ENCODE data around the gene SERPINB3. TPM values are rescaled to one million over a fixed set of nuclear protein-coding genes. Genes with fewer than 3 reads are reported as not detected.
"Not testable (repeated sequence)": the region's sequence is repeated elsewhere in the genome, so short reads cannot be mapped to it uniquely, and the experiment has no call there.

SERPINB3 gene
- total RNA-seq, 1 donor from 2014 or later: not detected

- DNase-seq (ENCODE audit: low spot score); intact Hi-C loops (cut with DNase I): not testable (repeated sequence)
Measured at GRCh38 chr18:63650271-63650670, 11.4 kb downstream of the SERPINB3 start.

- intact Hi-C loops (cut with DNase I): no loop called here
- no peak for DNase-seq (ENCODE audit: low spot score)
Measured at GRCh38 chr18:63648241-63648640, 13.5 kb downstream of the SERPINB3 start.

DNA sequence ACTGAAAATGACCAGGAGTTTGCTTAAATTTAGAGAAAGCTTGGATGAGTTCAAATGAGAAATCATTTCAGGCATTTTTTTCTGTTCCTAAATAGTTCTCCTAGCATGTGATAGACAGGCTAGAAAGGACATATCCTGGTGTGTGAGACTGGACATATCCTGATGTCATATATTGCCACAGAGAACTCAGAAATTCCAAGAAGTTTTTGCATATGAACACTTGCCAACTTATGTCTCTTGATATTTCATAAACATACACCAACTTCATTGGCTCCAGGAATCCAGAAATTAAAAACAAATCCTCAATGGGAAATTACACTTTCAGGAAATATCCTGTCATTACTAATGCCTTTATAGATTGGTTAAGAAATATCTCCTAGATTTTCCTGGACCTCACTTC, 14.8 kb downstream of the SERPINB3 start:
- no peak for DNase-seq (ENCODE audit: low spot score)
- intact Hi-C loops (cut with DNase I): no loop called here

DNA sequence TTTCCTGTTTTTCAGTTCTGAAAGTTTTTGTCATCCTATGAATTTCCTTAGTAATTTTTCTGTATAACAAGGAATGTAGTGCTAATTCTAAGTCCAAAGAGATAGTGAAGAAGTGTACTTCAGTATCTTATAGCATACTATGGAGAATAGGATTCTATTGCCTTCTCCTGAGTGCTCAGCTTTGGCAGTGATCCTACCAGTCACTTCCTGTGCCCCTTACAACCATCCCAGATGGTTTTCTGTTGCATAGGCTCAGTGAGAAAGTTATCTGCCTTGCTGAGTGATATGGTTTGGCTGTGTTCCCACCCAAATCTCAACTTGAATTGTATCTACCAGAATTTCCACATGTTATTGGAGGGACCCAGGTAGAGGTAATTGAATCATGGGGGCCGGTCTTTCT, 17.0 kb downstream of the SERPINB3 start:
- DNase-seq (ENCODE audit: low spot score); intact Hi-C loops (cut with DNase I): not testable (repeated sequence)

DNA sequence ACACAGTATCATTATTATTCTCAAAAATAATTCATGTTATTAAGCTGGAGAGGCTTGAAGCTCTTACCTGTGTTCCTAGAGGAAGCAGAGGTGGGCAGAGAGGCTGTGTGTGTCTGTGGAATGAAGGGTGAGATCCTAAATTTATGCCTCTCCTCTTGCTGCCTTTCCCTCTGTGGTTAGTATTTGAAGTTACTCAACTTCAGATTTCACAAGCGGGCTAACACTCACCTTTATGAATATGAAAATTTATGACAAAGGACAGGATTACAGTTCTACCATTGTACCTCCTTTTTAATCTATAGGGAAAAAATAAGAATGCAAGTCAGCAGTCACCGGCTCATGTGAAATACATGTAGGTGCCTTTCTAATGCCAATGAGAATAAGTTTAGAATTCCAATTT, 17.6 kb downstream of the SERPINB3 start, which contains the start of gene SERPINB4:
Gene SERPINB4 (minus strand): TSS at position 115 of the 400 bp plus-strand sequence. CDS start 679 bp downstream, outside the sequence.
- DNase-seq (ENCODE audit: low spot score); intact Hi-C loops (cut with DNase I): not testable (repeated sequence)

GRCh38 chr18:63642668-63643356, 18.9 kb downstream of the SERPINB3 start:
- intact Hi-C loops (cut with DNase I): not testable (repeated sequence)

DNA sequence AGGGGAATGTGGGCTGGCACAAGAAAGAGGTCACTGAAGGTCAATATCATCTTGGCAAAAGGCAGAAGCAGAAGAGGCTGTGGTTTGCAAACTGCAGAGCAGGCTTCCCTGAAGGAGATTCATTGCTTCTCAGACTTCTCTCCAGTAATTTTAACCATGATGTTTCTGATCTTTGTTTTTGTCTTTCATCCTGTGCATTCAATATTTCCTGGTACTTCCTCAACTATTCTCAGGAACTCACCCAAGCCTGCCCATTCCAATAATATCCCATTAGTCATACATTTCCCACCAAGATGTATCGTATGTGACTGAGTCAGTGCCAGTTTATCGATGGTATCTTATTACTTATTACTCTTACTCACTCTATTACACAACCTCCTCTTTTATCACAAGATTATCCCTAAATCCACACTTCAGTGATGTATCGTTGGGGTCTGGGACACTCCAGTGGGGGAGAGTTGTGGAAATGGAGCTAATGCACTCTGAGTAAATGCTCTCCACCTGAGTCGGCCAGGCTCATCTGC, 20.5 kb downstream of the SERPINB3 start:
- DNase-seq (ENCODE audit: low spot score); intact Hi-C loops (cut with DNase I): not testable (repeated sequence)

More at GRCh38 chr18:63642668-63643356, 18.9 kb downstream of the SERPINB3 start:
- not testable (repeated sequence) for DNase-seq (ENCODE audit: low spot score)

DNA sequence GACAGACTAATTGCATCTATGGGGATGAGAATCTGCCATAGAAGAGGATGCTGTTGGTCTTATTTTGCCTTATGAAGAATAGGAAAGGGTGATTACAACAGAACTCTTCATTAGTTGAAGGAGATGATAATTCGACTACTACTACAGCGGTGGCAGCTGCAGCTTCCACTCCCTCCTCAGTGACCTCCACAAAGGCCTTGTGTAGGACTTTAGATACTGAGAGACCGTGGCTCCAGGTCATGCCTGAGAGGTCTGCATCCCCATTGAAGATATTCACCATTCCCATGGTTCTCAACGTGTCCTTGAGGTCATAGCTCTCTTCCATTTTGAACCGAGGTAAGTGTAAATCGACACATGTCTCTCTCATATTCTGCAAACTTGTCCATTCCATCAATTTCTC, 24.0 kb downstream of the SERPINB3 start:
- intact Hi-C loops (cut with DNase I): no loop called here
- DNase-seq (ENCODE audit: low spot score): no peak

DNA sequence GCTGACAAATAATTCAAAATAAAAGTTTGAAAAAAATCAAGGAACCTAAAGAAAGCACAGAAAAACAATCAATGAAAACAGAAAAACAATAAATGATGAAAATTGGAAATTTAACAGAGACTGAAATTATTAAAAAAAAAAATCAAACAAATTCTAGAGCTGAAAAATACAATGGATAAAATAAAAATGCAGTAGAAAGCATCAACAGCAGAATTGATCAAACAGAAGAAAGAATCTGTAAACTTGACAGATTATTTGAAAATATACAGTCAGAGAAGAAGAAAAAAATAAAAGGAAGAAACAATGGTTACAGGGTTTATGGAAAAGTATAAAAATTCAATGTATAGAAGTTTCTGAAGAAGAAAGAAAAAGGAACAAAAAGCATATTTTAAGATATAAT, 33.9 kb downstream of the SERPINB3 start:
- intact Hi-C loops (cut with DNase I): no loop called here
- no peak for DNase-seq (ENCODE audit: low spot score)

GRCh38 chr18:63626431-63626830, 35.3 kb downstream of the SERPINB3 start:
- no peak for DNase-seq (ENCODE audit: low spot score)
- intact Hi-C loops (cut with DNase I): no loop called here

- intact Hi-C loops (cut with DNase I): no loop called here
- no peak for DNase-seq (ENCODE audit: low spot score)
Measured at GRCh38 chr18:63624863-63625262, 36.8 kb downstream of the SERPINB3 start.

DNA sequence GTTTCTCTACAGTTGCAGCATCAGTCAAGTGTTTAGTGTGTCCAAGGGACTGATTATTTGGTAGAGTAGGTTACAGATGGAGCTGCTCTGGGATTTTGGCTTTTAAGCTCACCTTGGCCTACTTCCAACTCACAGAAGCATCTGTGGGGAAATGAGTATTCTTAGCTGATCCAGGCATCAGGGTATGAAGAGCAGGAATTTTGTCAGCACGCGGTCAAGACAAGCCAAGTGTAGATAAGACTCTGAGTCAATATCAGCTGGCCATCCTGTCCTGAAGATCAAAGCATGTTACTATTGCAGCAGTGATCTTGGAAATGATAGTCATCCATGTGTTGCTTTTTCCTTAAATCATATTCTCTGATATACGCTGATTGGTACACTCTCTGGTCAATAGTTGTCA, 42.0 kb downstream of the SERPINB3 start:
- intact Hi-C loops (cut with DNase I): no loop called here

DNA sequence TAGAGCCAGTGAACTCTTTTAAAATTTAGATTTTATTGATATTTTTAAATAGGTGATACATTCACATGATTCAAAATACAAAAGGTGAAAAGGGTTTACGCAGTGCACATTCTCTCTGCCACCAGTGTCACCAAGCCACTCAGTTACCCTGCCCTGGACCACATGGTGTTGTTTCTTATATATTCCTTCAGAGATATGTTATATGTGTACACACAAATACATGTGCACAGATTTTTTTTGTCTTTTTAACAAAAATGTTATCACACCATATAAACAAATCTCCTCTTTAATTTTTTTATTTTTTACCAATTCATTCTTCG, 43.8 kb downstream of the SERPINB3 start:
- intact Hi-C loops (cut with DNase I): no loop called here
- no peak for DNase-seq (ENCODE audit: low spot score)

More for the DNA sequence above, 42.0 kb downstream of the SERPINB3 start:
- DNase-seq (ENCODE audit: low spot score): no peak

DNA sequence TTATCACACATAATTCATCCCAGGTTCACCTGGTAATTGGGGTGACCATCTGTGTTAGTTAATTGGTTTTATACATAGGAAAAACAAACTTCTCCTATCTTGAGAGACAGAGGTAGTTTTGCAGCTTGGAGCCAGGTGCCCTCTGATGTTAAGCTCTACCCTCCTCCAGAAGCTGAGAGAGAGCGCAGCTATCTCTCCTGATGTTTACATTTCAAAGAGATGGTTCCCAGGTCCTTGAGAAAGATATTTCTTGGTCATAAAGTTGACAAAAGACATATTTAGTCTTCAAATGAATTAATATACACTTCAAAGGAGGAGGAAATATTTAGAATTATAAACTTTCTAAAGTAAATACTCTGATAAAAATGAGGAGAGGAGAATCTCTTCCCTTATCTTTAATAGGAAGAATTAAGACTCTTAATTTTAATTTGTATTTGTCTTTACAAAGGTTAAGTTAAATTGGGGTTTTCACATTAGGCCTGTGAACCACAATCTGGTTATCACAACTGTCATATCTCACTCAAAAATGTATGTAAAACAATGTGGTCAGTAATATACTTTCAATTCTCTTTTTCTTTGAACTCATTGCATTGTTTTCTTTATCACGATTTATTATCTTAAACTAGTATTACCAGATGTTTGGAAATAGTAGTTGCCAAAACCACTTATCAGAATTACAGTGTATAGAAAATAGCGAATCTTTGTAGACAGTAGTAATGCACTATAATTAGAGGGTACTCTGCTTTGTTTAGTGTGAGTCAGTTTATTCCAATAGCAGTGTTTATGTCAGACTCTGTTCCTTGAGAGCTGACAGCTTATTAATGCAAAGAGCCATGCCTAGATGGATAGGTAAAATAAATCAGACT, 44.4 kb downstream of the SERPINB3 start:
- intact Hi-C loops (cut with DNase I): no loop called here

DNA sequence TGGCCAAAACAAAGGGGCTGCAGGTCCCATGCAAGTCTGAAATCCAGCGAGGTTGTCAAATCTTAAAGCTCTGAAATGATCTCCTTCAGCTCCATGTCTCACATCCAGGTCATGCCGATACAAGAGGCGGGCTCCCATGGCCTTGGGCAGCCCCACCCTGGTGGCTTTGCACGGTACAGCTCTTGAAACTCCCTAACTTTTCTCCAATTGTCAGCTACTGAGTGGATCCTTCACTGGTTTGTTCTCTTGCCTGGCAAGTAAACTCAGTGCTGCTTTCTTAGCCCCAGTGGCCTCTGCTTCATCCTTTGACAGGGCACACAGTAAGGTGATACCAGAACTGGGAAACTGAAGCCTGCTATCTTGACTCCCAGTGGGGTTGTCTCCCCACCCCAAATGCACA, 48.3 kb downstream of the SERPINB3 start:
- DNase-seq (ENCODE audit: low spot score): no peak
- intact Hi-C loops (cut with DNase I): no loop called here

More for the DNA sequence above, 44.4 kb downstream of the SERPINB3 start:
- DNase-seq (ENCODE audit: low spot score): no peak

DNA sequence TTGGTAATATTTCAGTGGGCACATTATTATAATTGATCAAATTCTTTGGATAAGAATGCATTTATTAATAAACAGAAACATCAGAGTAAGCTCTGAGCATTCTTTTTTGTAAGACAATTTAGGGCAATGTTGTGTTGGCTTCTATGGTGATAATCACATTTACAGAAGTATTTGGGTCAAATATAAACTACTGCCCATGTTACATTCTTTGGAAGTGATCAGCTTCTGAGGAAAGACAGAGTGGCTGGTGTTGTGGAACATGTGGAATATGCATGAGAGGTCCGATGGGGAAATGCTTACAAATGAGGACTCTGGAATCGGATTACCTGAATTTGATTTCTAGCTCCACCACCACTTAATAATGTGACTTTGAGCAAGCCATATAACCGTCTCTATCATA, 55.2 kb downstream of the SERPINB3 start:
- no peak for DNase-seq (ENCODE audit: low spot score)
- intact Hi-C loops (cut with DNase I): no loop called here

Other genes with a start within 250 kb of the SERPINB3 start
- gene VPS4B, start 239.4 kb downstream of the SERPINB3 start, total RNA-seq: 22.4 TPM
- not detected for gene SERPINB5, start 184.9 kb downstream of the SERPINB3 start, total RNA-seq
- not detected for gene SERPINB12, start 119.5 kb downstream of the SERPINB3 start, total RNA-seq
- gene SERPINB13, start 74.5 kb downstream of the SERPINB3 start, total RNA-seq: not detected
- not detected for gene SERPINB4, start 17.6 kb downstream of the SERPINB3 start, total RNA-seq
- gene SERPINB11, start 41.1 kb upstream of the SERPINB3 start, total RNA-seq: not detected
- not detected for gene SERPINB7, start 113.5 kb upstream of the SERPINB3 start, total RNA-seq
- gene SERPINB2, start 225.8 kb upstream of the SERPINB3 start, total RNA-seq: not detected
- gene SERPINB10, start 246.1 kb upstream of the SERPINB3 start, total RNA-seq: not detected

Measured in cardiac septum (tissue), 1 donor.